Astrocyte (in vitro differentiated cells and primary cell): ENCODE results near the gene CSNK1E.

ENCODE experiments used
- EZH2 ChIP-seq: IDR thresholded peaks from 2 replicates; pipeline ENCODE4 v1.6.1; 2012; ENCODE audit warnings: mild to moderate bottlenecking, low read length, inconsistent platforms; ENCODE audit not compliant: insufficient read depth
- TF ChIP-seq, protein P1 (sequence below): IDR thresholded peaks from 2 replicates; pipeline ENCODE4 v1.5.1; 2011; ENCODE audit warnings: low read depth, mild to moderate bottlenecking, inconsistent platforms, low read length, moderate library complexity; ENCODE audit not compliant: insufficient read depth

DNA sequence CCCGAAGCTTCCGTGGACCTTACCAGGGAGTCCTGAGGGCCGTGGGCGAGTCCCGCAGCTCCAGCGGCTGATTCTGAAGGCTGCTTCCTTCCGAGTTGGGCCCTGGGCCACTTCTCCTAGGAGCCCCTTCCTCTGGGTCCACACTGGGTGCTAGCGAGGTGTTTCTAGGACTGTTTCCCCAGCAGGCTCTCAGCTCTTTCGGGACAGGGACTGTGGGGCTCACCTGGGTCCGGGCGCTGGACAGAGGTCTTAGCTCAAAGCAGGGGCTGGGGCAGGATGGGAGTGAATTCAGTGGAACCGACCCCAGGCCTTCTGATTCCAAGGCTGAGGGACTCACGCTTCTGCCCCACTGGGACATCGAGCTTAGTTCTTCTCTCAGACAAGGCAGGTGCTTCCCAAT is 29.3 kb upstream of the CSNK1E start:
- TF ChIP-seq, protein P1, sequence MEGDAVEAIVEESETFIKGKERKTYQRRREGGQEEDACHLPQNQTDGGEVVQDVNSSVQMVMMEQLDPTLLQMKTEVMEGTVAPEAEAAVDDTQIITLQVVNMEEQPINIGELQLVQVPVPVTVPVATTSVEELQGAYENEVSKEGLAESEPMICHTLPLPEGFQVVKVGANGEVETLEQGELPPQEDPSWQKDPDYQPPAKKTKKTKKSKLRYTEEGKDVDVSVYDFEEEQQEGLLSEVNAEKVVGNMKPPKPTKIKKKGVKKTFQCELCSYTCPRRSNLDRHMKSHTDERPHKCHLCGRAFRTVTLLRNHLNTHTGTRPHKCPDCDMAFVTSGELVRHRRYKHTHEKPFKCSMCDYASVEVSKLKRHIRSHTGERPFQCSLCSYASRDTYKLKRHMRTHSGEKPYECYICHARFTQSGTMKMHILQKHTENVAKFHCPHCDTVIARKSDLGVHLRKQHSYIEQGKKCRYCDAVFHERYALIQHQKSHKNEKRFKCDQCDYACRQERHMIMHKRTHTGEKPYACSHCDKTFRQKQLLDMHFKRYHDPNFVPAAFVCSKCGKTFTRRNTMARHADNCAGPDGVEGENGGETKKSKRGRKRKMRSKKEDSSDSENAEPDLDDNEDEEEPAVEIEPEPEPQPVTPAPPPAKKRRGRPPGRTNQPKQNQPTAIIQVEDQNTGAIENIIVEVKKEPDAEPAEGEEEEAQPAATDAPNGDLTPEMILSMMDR: no peak
- TF ChIP-seq EZH2: no peak
